ENCODE data around the gene CASS4. TPM values are rescaled to one million over a fixed set of nuclear protein-coding genes. Genes with fewer than 3 reads are reported as not detected.
"Not testable (repeated sequence)": the region's sequence is repeated elsewhere in the genome, so short reads cannot be mapped to it uniquely, and the experiment has no call there.

Gene CASS4
- total RNA-seq, 1 donor from 2014 or later, result 0.56 TPM

GRCh38 chr20:56388882-56389281 lies 23.2 kb upstream of the CASS4 start:
- no peak overlapping the region for H3K4me3 Mint-ChIP-seq
- H3K27ac Mint-ChIP-seq, result no peak overlapping the region
- no peak for DNase-seq (ENCODE audit: extremely low spot score, unreplicated experiment)
- H3K9me3 Mint-ChIP-seq, result no peaks in the 10 kb centered on the region
- no peaks in the 10 kb centered on the region for H3K27me3 Mint-ChIP-seq
- peaks cover 30% of the 10 kb centered on the region for H3K4me1 Mint-ChIP-seq (ENCODE audit: unreplicated experiment)
- H3K36me3 Mint-ChIP-seq, result peaks cover 27% of the 10 kb centered on the region
- no peak for TF ChIP-seq CTCF (conservative IDR thresholded peaks at IDR 0.05)

GRCh38 chr20:56389807-56390206 lies 22.3 kb upstream of the CASS4 start:
- Mint-ChIP-seq H3K36me3 (peaks cover 24% of the 10 kb centered on the region), H3K9me3 (no peaks in the 10 kb centered on the region), H3K27ac (no peak overlapping the region), H3K27me3 (no peaks in the 10 kb centered on the region), H3K4me1 (ENCODE audit: unreplicated experiment) (peaks cover 30% of the 10 kb centered on the region), H3K4me3 (peak overlapping the region; percentile 30)
- no peak for TF ChIP-seq CTCF (conservative IDR thresholded peaks at IDR 0.05)
- no peak for DNase-seq (ENCODE audit: extremely low spot score, unreplicated experiment)

- peaks cover 23% of the 10 kb centered on the region for H3K36me3 Mint-ChIP-seq
- not testable (repeated sequence) for DNase-seq (ENCODE audit: extremely low spot score, unreplicated experiment); H3K9me3 Mint-ChIP-seq; H3K27me3 Mint-ChIP-seq; H3K4me3 Mint-ChIP-seq; H3K27ac Mint-ChIP-seq
- H3K4me1 Mint-ChIP-seq (ENCODE audit: unreplicated experiment), result peaks cover 30% of the 10 kb centered on the region
Measured at GRCh38 chr20:56390396-56390795, 21.7 kb upstream of the CASS4 start.

DNA sequence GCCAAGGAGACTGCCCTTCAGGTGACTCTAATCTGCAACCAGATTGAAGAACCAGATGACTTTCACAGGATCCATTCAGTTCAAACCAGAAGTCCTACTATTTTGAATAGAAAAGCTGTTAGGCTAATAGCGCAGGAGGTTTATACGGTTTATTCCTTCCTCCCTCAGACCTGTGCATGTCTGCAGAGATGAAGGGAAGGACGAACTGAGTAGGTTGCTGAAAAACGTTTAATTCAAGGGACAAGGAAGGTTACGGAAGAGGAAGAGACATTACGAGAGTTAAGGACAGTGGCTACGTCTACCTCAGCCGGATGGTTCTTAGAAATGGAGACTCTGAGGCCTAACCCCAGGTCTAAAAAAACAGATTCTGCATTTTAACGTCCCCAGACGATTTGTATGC lies 21.0 kb upstream of the CASS4 start:
- peak overlapping the region; percentile 59 for H3K27ac Mint-ChIP-seq
- no peak overlapping the region for H3K4me3 Mint-ChIP-seq
- DNase-seq (ENCODE audit: extremely low spot score, unreplicated experiment), result no peak
- peaks cover 29% of the 10 kb centered on the region for H3K36me3 Mint-ChIP-seq
- no peaks in the 10 kb centered on the region for H3K9me3 Mint-ChIP-seq
- no peaks in the 10 kb centered on the region for H3K27me3 Mint-ChIP-seq
- no peak for TF ChIP-seq CTCF (conservative IDR thresholded peaks at IDR 0.05)
- peaks cover 30% of the 10 kb centered on the region for H3K4me1 Mint-ChIP-seq (ENCODE audit: unreplicated experiment)

- Mint-ChIP-seq H3K9me3 (no peaks in the 10 kb centered on the region), H3K4me1 (ENCODE audit: unreplicated experiment) (peaks cover 30% of the 10 kb centered on the region), H3K36me3 (peaks cover 23% of the 10 kb centered on the region), H3K27me3 (no peaks in the 10 kb centered on the region), H3K4me3 (no peak overlapping the region), H3K27ac (no peak overlapping the region)
- no peak for DNase-seq (ENCODE audit: extremely low spot score, unreplicated experiment)
- no peak for TF ChIP-seq CTCF (conservative IDR thresholded peaks at IDR 0.05)
Measured at GRCh38 chr20:56391596-56392131, 20.4 kb upstream of the CASS4 start.

DNA sequence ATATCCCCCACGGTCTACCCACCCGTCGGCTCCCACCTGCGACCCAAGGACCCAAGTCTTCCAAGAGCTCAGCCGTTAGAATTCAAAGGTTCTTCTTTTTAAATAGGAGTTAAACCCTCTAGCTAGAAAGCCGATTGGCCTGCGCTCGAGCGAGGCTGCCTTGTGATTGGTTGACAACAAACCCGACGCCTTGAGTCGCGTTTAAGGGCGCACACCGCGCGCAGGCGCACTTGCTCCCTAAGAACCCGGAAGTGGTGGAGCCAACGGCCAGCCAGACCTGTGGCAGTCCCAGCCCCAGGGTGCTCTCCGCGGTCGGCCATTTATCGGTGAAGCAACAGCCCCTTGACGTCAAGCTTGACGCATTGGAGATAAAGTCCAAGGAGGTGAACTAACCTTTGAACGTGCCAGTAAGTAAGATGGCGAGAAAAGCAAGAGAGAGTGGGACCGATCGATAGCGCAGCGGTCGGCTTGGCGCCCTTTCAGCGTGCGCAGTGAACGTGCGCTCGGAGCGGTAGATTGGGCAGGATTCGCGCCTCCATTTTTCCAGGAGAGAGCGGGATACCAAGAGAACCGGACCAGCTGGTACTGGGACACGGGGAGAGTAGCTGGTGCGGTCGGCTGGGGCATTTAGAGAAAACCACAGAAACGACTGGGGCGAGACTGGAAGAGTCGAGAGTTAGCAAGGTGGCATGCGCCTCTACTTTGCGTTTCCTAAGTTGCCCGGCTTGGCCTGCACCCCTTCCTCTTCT lies 19.8 kb upstream of the CASS4 start, which contains the start of the genes AURKA and CSTF1:
TSS of gene AURKA (minus strand) at position 84 of the 749 bp plus-strand sequence. CDS start 4,018 bp downstream, outside the sequence.
TSS of gene CSTF1 (plus strand) at position 514 of the 749 bp plus-strand sequence. CDS start 2,908 bp downstream, outside the sequence.
- peaks cover 22% of the 10 kb centered on the region for H3K36me3 Mint-ChIP-seq

More for the DNA sequence above, 19.8 kb upstream of the CASS4 start, which contains the start of the genes AURKA and CSTF1:
- Mint-ChIP-seq H3K9me3 (no peaks in the 10 kb centered on the region), H3K27me3 (no peaks in the 10 kb centered on the region), H3K4me3 (no peak within 1 kb of the TSS), H3K27ac (peak within 1 kb of the TSS; percentile 59), H3K4me1 (ENCODE audit: unreplicated experiment) (peaks cover 30% of the 10 kb centered on the region)
- TF ChIP-seq CTCF (conservative IDR thresholded peaks at IDR 0.05), result no peak
- peak; percentile 99 for DNase-seq (ENCODE audit: extremely low spot score, unreplicated experiment)
